Osteoblast (primary cell): Measurements from ENCODE around the gene NDRG4. TPM values are rescaled to one million over a fixed set of nuclear protein-coding genes. Genes with fewer than 3 reads are reported as not detected.

ENCODE experiments used
- DNase-seq: peaks from one replicate; pipeline ENCODE4 v3.0.0; 2011; ENCODE audit warnings: low spot score, mixed read lengths; ENCODE audit not compliant: insufficient read length; ENCODE audit errors: missing footprints
- H2AFZ ChIP-seq: 2 replicates; pipeline ENCODE4 v1.6.0; 2011; ENCODE audit warnings: mild to moderate bottlenecking, low read length
- H3K27ac ChIP-seq: 2 replicates; pipeline ENCODE4 v1.5.1; 2011; ENCODE audit warnings: mild to moderate bottlenecking, low read depth, low read length, moderate library complexity
- H3K27me3 ChIP-seq: 2 replicates; pipeline ENCODE4 v1.6.0; 2012; ENCODE audit warnings: mild to moderate bottlenecking, control low read depth, inconsistent platforms, low read length, moderate library complexity; ENCODE audit not compliant: insufficient read depth
- H3K36me3 ChIP-seq: 2 replicates; pipeline ENCODE4 v1.5.1; 2011; ENCODE audit warnings: mild to moderate bottlenecking, low read length, control low read depth, moderate library complexity; ENCODE audit not compliant: insufficient read depth
- H3K4me1 ChIP-seq: 2 replicates; pipeline ENCODE4 v1.5.1; 2011; ENCODE audit warnings: mild to moderate bottlenecking, low read length, control low read depth, moderate library complexity; ENCODE audit not compliant: insufficient read depth
- H3K4me2 ChIP-seq: 2 replicates; pipeline ENCODE4 v1.6.0; 2011; ENCODE audit warnings: mild to moderate bottlenecking, low read length; ENCODE audit not compliant: insufficient read depth
- H3K4me3 ChIP-seq: fragments of 200-600 bp; sonication (generic); 3 replicates; pipeline ENCODE4 v1.5.1; 2012; ENCODE audit warnings: mild to moderate bottlenecking, low read length, inconsistent platforms; ENCODE audit not compliant: insufficient read depth
- H3K79me2 ChIP-seq: 2 replicates; pipeline ENCODE4 v1.6.0; 2012; ENCODE audit warnings: mild to moderate bottlenecking, low read length, control low read depth, inconsistent platforms; ENCODE audit not compliant: insufficient read depth
- H3K9me3 ChIP-seq: 2 replicates; pipeline ENCODE4 v1.5.1; 2011; ENCODE audit warnings: low read depth, low read length, control low read depth
- H4K20me1 ChIP-seq: 2 replicates; pipeline ENCODE4 v1.6.0; 2012; ENCODE audit warnings: mild to moderate bottlenecking, low read length, control low read depth; ENCODE audit not compliant: insufficient read depth
- total RNA-seq: library from RNA; depleted of rRNA; stranded (reverse); fragments of >200 nt; gene quantifications from 2 replicates; pipeline ENCODE4 v1.2.3, GENCODE V29; 2012
- TF ChIP-seq, protein P1 (sequence below): IDR thresholded peaks from 2 replicates; pipeline ENCODE4 v1.5.1; 2011; ENCODE audit warnings: mild to moderate bottlenecking, low read depth, low read length, moderate library complexity; ENCODE audit errors: extremely low read depth

The NDRG4 gene
- total RNA-seq, 1 donor: 8.0 TPM

DNA sequence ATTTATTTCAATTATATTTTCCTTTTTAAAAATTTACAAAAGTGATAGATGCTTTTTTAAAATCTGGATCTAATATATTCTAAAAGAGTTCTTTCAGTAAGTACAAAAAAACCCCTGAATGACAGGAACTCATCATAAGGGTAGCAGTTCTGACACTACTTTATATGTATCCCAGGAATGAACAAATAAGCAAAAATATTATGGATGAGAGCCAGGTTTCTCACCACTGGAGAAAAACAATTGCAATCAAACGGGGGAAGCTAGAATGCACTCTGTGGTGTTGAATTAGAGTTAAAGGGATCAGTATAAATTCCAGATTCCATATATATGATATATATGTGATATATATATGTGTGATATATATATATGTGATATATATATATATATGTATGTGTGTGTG is 23.2 kb upstream of the NDRG4 start:
- Histone ChIP-seq H3K4me1 (no peaks in the 10 kb centered on the region), H3K4me2 (no peak overlapping the region), H4K20me1 (no peaks in the 10 kb centered on the region), H3K27ac (no peak overlapping the region), H3K79me2 (no peaks in the 10 kb centered on the region), H3K27me3 (peaks cover 9% of the 10 kb centered on the region), H3K9me3 (no peaks in the 10 kb centered on the region), H3K36me3 (no peaks in the 10 kb centered on the region), H2AFZ (no peak overlapping the region), H3K4me3 (no peak overlapping the region)
- TF ChIP-seq, protein P1, sequence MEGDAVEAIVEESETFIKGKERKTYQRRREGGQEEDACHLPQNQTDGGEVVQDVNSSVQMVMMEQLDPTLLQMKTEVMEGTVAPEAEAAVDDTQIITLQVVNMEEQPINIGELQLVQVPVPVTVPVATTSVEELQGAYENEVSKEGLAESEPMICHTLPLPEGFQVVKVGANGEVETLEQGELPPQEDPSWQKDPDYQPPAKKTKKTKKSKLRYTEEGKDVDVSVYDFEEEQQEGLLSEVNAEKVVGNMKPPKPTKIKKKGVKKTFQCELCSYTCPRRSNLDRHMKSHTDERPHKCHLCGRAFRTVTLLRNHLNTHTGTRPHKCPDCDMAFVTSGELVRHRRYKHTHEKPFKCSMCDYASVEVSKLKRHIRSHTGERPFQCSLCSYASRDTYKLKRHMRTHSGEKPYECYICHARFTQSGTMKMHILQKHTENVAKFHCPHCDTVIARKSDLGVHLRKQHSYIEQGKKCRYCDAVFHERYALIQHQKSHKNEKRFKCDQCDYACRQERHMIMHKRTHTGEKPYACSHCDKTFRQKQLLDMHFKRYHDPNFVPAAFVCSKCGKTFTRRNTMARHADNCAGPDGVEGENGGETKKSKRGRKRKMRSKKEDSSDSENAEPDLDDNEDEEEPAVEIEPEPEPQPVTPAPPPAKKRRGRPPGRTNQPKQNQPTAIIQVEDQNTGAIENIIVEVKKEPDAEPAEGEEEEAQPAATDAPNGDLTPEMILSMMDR: no peak
- DNase-seq: no peak

DNA sequence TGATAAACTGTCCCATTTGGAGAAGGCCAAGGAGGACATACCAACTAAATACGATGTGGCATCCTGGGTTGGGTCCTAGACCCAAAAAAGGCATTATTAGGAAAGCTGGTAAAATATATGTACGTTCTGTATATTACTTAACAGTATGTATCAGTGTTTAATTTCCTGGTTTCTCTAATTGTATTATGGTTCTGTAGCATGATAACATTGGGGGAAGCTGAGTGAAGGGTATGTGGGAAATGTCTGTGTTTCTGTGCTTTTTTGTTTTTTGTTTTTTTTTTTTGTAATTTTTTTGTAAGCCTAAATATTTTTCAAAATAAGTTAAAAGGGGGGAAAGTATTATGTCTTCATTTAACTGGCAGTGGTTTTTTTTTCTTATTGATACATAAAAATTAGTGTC is 21.5 kb upstream of the NDRG4 start:
- Histone ChIP-seq H3K4me1 (no peaks in the 10 kb centered on the region), H3K27ac (no peak overlapping the region), H3K4me2 (no peak overlapping the region), H3K27me3 (peaks cover 9% of the 10 kb centered on the region), H3K79me2 (no peaks in the 10 kb centered on the region), H3K9me3 (no peaks in the 10 kb centered on the region), H4K20me1 (no peaks in the 10 kb centered on the region), H3K4me3 (no peak overlapping the region), H2AFZ (no peak overlapping the region), H3K36me3 (no peaks in the 10 kb centered on the region)
- TF ChIP-seq, protein P1: no peak
- DNase-seq: no peak

DNA sequence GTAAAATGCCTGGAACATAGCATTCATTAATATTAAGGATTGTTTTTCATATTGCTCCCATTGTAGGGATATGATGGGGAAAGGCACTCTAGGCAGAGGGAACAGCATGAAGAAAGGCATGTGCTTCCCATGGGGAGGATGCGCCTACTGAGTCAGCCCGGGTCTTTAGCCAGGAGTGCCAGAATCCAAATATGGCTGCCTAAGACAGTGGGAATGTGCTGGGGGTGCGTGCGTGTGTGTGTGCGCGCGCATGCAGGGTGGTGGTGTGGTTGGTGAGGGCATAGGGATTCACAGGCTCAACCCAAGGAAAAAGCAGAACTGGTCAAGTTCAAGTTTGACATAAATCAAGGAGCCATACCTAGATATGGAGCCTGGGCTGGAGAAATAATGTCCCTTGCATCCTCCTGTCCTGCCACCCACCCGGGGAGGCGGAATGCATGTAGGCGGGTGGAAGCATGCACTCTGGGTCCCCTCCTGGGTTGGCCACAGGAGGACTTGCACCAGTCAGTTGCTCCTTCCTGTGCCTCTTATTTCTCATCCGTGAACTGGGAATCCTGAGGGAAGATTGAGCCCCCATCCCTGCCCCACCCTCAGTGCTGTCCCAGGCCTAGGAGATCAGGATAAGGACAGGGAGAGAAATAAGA is 18.6 kb upstream of the NDRG4 start:
- H3K4me2 ChIP-seq: no peak overlapping the region
- TF ChIP-seq, protein P1: no peak
- H3K79me2 ChIP-seq: no peaks in the 10 kb centered on the region
- no peak overlapping the region for H2AFZ ChIP-seq
- peak; percentile 68 for DNase-seq
- no peak overlapping the region for H3K4me3 ChIP-seq
- H3K27me3 ChIP-seq: no peaks in the 10 kb centered on the region
- H3K4me1 ChIP-seq: no peaks in the 10 kb centered on the region
- H3K9me3 ChIP-seq: no peaks in the 10 kb centered on the region
- H3K27ac ChIP-seq: no peak overlapping the region
- no peaks in the 10 kb centered on the region for H3K36me3 ChIP-seq
- no peaks in the 10 kb centered on the region for H4K20me1 ChIP-seq

DNA sequence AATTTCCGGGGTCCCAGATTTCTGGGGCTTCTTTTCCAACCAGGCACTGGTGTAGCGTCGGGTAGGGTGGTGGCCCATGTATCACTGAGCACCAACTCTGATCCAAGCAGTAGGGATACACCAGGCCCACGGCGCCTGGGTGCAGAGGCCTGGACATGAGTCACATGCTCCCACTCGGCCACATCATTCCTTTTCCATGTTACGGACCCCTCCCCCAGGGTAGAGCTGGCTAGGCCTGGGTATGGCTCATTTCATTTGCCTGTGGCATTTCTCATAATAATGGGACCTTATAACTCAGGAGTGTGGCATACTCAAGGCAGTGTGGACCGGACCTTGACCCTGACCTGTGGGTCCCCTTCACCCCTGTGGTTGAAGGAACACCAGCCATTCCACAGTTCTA is 18.0 kb upstream of the NDRG4 start:
- H3K27ac ChIP-seq: no peak overlapping the region
- H4K20me1 ChIP-seq: no peaks in the 10 kb centered on the region
- no peaks in the 10 kb centered on the region for H3K4me1 ChIP-seq
- no peaks in the 10 kb centered on the region for H3K79me2 ChIP-seq
- TF ChIP-seq, protein P1: no peak
- no peaks in the 10 kb centered on the region for H3K9me3 ChIP-seq
- H3K36me3 ChIP-seq: no peaks in the 10 kb centered on the region
- H2AFZ ChIP-seq: no peak overlapping the region
- H3K4me2 ChIP-seq: no peak overlapping the region
- H3K4me3 ChIP-seq: no peak overlapping the region
- no peaks in the 10 kb centered on the region for H3K27me3 ChIP-seq
- peak; percentile 50 for DNase-seq
